GM18870 (cell line): ENCODE measurements around the gene EPB41L3.

ENCODE experiments used
- ATAC-seq: cut with Tn5 transposase; IDR thresholded peaks from one replicate; pipeline ENCODE4 v1.9.1; 2021; ENCODE audit warnings: moderate library complexity; ENCODE audit not compliant: unreplicated experiment

EPB41L3 gene

DNA sequence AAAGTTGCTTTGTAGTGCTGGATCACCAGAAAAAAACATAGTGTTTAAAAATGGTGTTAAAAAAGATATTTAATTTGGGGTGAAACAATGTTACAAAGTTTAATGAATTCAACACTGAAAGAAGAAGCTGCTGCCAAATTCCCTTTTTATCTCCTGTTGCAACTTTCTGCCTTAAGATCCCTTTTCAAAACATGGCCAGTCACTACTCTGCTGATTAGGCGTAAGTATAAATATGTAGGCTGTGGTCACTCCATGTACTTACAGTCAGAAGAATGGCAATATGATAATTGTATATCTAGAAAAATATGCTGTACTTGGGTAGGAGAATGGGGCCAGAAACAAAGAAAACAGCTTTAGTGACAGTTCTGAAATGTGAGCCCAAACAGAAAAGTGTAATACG is 124.8 kb downstream of the EPB41L3 start:
- ATAC-seq = no peak

GRCh38 chr18:5417342-5417741 is 126.5 kb downstream of the EPB41L3 start:
- ATAC-seq = no peak

DNA sequence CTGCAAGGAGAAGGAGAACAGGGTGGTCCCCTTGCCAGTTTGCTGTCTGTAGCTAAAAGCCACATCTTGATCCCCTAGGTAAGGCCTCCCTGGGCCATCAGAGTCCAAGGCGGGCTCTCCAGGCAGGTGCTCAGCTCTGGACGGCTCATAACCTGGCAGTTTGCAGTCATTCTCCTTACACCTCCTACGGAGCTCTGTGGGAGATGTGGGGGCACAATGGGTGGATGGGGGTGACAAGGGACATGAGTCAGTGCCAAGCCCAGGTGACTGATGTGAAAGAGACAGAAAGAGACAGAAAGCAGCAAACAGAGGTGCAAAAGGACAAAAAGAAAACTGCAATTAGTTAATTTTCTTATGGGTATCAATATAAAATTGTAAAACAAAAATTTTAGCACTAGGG is 127.7 kb downstream of the EPB41L3 start:
- no peak for ATAC-seq

GRCh38 chr18:5415665-5416064 is 128.1 kb downstream of the EPB41L3 start:
- no peak for ATAC-seq

- no peak for ATAC-seq
These were observed 128.8 kb downstream of the EPB41L3 start for GRCh38 chr18:5415031-5415430.

- no peak for ATAC-seq
These were observed 129.3 kb downstream of the EPB41L3 start for GRCh38 chr18:5414546-5414945.

- ATAC-seq = no peak
These were observed 130.3 kb downstream of the EPB41L3 start for GRCh38 chr18:5413447-5413846.

GRCh38 chr18:5410582-5410981 is 133.2 kb downstream of the EPB41L3 start:
- no peak for ATAC-seq

DNA sequence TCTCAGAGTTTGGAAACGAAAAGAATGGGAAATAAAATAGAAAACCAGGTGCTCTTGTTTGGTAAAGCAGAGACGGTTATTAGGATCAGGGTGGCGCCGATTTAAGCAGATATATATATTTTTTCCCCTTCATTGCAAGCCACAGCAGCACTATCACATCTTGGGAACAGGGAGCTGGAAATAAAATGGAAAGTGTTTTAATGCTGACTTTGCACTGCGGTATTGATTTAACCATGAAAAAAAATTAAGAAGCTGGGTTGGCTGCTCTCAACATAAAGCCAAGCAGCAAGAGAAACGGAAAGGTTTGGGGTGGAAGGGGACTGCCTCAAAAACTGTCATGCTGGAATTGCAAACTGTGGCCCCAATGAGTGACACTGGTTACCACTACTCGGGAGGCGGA is 145.5 kb downstream of the EPB41L3 start:
- ATAC-seq = no peak

GRCh38 chr18:5397102-5397501 is 146.7 kb downstream of the EPB41L3 start:
- no peak for ATAC-seq

DNA sequence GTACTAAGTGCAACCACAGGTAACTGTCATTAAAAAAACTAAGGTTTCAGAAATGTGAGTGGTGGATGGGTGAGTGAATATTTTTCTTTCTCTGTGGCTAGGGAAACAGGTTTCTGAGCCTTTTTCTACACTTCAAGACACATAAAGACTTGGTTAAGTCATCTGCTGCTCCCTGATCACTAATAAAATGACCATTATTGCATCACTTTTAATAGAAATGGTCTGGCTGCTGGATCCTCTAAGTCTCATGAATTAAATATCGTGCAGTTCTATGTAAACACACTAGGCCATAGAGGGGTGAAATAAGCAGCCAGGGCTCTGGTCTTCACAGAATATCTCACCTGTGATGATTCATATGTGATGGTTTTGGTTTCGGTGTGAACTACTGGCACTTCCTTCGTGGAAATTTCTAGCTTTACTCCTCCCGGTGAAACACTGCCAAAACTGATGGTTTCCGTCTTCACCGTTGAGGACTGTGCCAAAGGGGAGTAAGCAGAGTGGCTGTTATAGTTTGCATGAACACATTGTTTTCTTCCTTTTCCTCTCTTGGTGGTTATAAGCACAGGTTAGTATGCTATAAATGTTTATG is 147.8 kb downstream of the EPB41L3 start:
- no peak for ATAC-seq

GRCh38 chr18:5393779-5394178 is 150.0 kb downstream of the EPB41L3 start:
- no peak for ATAC-seq

DNA sequence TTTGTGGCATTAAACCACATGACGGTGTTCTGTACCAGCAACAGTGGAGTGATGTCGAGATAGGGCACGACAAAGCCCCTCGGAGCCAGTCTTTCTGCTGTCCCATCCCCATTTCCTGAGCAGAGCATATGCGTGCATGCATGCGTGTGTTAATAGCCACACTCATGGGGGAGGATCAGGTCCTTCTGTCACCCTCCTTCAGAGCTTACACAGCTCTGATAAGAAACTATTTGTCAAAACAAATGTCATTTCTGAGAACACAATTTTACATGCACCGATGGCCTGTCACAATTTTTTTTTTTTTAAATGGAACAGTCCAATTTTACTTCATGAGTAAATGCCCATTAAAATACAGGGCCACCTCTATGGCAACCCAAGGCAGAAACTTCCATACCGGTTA is 152.4 kb downstream of the EPB41L3 start:
- ATAC-seq = no peak

- no peak for ATAC-seq
These were observed 154.4 kb downstream of the EPB41L3 start for GRCh38 chr18:5389356-5389755.

DNA sequence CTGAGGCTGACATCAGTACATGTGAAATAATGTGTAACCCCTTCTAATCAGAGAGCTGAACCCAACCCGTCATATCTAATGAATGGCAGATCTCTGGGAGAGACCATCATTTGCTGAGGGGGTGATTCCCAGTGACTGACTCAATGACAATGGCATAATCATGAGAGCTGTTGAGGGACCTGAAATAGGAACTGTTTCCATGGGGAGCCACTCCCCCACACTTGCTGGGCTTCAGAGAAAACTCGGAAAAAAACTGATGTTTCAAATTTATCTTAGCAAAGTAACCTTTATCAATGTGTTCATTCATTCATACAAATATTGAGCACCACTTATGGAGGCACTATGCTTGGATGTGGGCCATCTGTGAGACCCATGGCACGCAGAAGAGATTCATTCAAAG is 154.9 kb downstream of the EPB41L3 start:
- no peak for ATAC-seq

- no peak for ATAC-seq
These were observed 163.2 kb downstream of the EPB41L3 start for GRCh38 chr18:5380586-5380985.

DNA sequence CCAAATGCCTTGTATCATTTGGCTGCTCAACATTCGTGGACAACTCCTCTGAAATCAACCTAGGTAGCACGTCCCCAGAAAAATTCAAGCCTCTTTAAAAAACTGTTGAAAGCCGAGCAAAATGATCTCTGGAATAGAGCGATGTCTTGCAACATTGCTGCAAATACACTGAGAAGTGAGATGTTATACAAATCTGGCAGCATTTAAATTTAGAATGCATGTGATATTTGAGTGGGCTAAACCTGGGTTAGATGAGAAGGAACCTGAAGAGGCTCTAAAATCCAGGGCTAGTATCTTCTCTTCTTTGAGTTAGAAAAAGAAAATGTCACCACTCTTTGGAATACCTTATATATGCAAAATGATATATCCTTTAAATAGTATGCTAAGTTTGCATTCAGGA is 166.8 kb downstream of the EPB41L3 start:
- ATAC-seq = no peak

DNA sequence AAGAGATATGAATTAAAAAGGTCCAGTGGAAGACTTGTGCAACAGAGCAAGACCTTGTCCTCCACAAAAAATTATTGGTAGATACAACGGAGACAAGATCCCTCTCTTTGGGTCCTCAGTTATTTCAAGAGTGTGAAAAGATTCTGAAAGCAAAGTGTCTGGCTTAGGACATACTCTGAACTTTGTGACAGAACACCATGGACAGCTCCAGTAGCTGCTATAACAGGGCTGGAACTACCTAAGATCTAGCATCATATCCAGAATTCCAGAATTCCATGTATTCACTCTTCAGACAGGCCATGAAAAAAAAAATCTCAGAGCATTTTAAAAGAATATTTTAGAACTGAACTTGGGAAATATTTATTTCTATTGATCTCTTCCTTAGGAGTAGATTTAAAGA is 173.5 kb downstream of the EPB41L3 start:
- ATAC-seq = no peak

- no peak for ATAC-seq
These were observed 174.3 kb downstream of the EPB41L3 start for GRCh38 chr18:5369513-5369912.

- ATAC-seq = no peak
These were observed 178.4 kb downstream of the EPB41L3 start for GRCh38 chr18:5365443-5365842.

- ATAC-seq = no peak
These were observed 193.2 kb downstream of the EPB41L3 start for GRCh38 chr18:5350636-5351035.
